ENCODE results near the gene DLGAP5. TPM values are rescaled to one million over a fixed set of nuclear protein-coding genes. Genes with fewer than 3 reads are reported as not detected.

DLGAP5 gene
- total RNA-seq, 1 donor from 2014 or later: 8.8 TPM

GRCh38 chr14:55220230-55220629, 28.8 kb upstream of the DLGAP5 start:
- no peak overlapping the region for H3K4me3 Mint-ChIP-seq (ENCODE audit: unreplicated experiment)
- no peaks in the 10 kb centered on the region for H3K4me1 Mint-ChIP-seq (ENCODE audit: low read depth)
- H3K27ac Mint-ChIP-seq (ENCODE audit: unreplicated experiment): no peak overlapping the region
- H3K9me3 Mint-ChIP-seq (ENCODE audit: low read depth): no peaks in the 10 kb centered on the region
- H3K27me3 Mint-ChIP-seq (ENCODE audit: low read depth): no peaks in the 10 kb centered on the region
- no peaks in the 10 kb centered on the region for H3K36me3 Mint-ChIP-seq (ENCODE audit: low read depth)
- DNase-seq (ENCODE audit: low spot score): no peak
- TF ChIP-seq, protein P1, sequence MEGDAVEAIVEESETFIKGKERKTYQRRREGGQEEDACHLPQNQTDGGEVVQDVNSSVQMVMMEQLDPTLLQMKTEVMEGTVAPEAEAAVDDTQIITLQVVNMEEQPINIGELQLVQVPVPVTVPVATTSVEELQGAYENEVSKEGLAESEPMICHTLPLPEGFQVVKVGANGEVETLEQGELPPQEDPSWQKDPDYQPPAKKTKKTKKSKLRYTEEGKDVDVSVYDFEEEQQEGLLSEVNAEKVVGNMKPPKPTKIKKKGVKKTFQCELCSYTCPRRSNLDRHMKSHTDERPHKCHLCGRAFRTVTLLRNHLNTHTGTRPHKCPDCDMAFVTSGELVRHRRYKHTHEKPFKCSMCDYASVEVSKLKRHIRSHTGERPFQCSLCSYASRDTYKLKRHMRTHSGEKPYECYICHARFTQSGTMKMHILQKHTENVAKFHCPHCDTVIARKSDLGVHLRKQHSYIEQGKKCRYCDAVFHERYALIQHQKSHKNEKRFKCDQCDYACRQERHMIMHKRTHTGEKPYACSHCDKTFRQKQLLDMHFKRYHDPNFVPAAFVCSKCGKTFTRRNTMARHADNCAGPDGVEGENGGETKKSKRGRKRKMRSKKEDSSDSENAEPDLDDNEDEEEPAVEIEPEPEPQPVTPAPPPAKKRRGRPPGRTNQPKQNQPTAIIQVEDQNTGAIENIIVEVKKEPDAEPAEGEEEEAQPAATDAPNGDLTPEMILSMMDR (IDR thresholded peaks at IDR 0.05): no peak

DNA sequence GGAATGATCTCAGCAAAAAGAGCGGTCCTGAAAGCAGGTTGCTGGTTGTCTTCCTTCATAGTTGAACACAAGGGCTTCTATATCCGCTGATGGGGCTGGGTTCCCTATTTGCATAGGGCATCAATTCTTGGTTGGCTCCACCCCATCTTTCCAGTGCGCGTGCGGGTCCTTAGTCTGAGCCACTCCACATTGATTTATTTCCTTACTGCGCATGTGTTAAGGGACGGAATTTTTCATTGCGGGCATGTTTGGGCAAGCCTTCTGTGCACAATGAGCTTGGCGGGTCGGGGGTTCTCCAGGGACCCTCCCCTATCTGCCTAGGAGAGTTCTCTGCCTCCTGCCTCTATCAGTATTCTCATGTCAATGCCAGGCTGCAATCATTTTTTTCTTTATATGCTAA, 21.2 kb upstream of the DLGAP5 start:
- Mint-ChIP-seq H3K27ac (ENCODE audit: unreplicated experiment) (peak overlapping the region; percentile 45), H3K4me3 (ENCODE audit: unreplicated experiment) (no peak overlapping the region), H3K9me3 (ENCODE audit: low read depth) (no peaks in the 10 kb centered on the region), H3K36me3 (ENCODE audit: low read depth) (no peaks in the 10 kb centered on the region), H3K4me1 (ENCODE audit: low read depth) (peaks cover 4% of the 10 kb centered on the region), H3K27me3 (ENCODE audit: low read depth) (no peaks in the 10 kb centered on the region)
- TF ChIP-seq, protein P1 (IDR thresholded peaks at IDR 0.05): no peak
- no peak for DNase-seq (ENCODE audit: low spot score)

GRCh38 chr14:55207832-55208231, 16.4 kb upstream of the DLGAP5 start:
- H3K36me3 Mint-ChIP-seq (ENCODE audit: low read depth): no peaks in the 10 kb centered on the region
- no peak for DNase-seq (ENCODE audit: low spot score)
- H3K9me3 Mint-ChIP-seq (ENCODE audit: low read depth): no peaks in the 10 kb centered on the region
- no peaks in the 10 kb centered on the region for H3K4me1 Mint-ChIP-seq (ENCODE audit: low read depth)
- no peak overlapping the region for H3K4me3 Mint-ChIP-seq (ENCODE audit: unreplicated experiment)
- H3K27ac Mint-ChIP-seq (ENCODE audit: unreplicated experiment): no peak overlapping the region
- no peaks in the 10 kb centered on the region for H3K27me3 Mint-ChIP-seq (ENCODE audit: low read depth)
- TF ChIP-seq, protein P1 (IDR thresholded peaks at IDR 0.05): no peak

- no peak overlapping the region for H3K27ac Mint-ChIP-seq (ENCODE audit: unreplicated experiment)
- no peaks in the 10 kb centered on the region for H3K4me1 Mint-ChIP-seq (ENCODE audit: low read depth)
- no peaks in the 10 kb centered on the region for H3K36me3 Mint-ChIP-seq (ENCODE audit: low read depth)
- no peak for DNase-seq (ENCODE audit: low spot score)
- H3K9me3 Mint-ChIP-seq (ENCODE audit: low read depth): no peaks in the 10 kb centered on the region
- TF ChIP-seq, protein P1 (IDR thresholded peaks at IDR 0.05): no peak
- H3K4me3 Mint-ChIP-seq (ENCODE audit: unreplicated experiment): no peak overlapping the region
- H3K27me3 Mint-ChIP-seq (ENCODE audit: low read depth): no peaks in the 10 kb centered on the region
Measured at GRCh38 chr14:55206175-55206693, 14.8 kb upstream of the DLGAP5 start.

- no peaks in the 10 kb centered on the region for H3K9me3 Mint-ChIP-seq (ENCODE audit: low read depth)
- TF ChIP-seq, protein P1 (IDR thresholded peaks at IDR 0.05): no peak
- DNase-seq (ENCODE audit: low spot score): no peak
- no peak overlapping the region for H3K4me3 Mint-ChIP-seq (ENCODE audit: unreplicated experiment)
- H3K27ac Mint-ChIP-seq (ENCODE audit: unreplicated experiment): no peak overlapping the region
- H3K27me3 Mint-ChIP-seq (ENCODE audit: low read depth): no peaks in the 10 kb centered on the region
- H3K36me3 Mint-ChIP-seq (ENCODE audit: low read depth): no peaks in the 10 kb centered on the region
- H3K4me1 Mint-ChIP-seq (ENCODE audit: low read depth): no peaks in the 10 kb centered on the region
Measured at GRCh38 chr14:55201219-55202101, 10.1 kb upstream of the DLGAP5 start.

All from chondrocyte (in vitro differentiated cells).